Measurements from ENCODE around the gene MAPK12.

- no peak for TF ChIP-seq CTCF (IDR thresholded peaks at IDR 0.05)
- TF ChIP-seq POLR2A (IDR thresholded peaks at IDR 0.05): no peak
Measured at GRCh38 chr22:50226875-50227165, 34.7 kb downstream of the MAPK12 start.

All from Peyer's patch (tissue), 4 donors.